ENCODE results near the gene CDH26. TPM values are rescaled to one million over a fixed set of nuclear protein-coding genes. Genes with fewer than 3 reads are reported as not detected.

Gene CDH26
- total RNA-seq, 1 donor from 2014 or later = not detected

GRCh38 chr20:60003776-60004175 lies 45.6 kb downstream of the CDH26 start:
- intact Hi-C loops (cut with DNase I) = no loop called here
- no peaks in the 10 kb centered on the region for H3K9me3 ChIP-seq
- H3K27me3 ChIP-seq = no peaks in the 10 kb centered on the region
- TF ChIP-seq, protein P1, sequence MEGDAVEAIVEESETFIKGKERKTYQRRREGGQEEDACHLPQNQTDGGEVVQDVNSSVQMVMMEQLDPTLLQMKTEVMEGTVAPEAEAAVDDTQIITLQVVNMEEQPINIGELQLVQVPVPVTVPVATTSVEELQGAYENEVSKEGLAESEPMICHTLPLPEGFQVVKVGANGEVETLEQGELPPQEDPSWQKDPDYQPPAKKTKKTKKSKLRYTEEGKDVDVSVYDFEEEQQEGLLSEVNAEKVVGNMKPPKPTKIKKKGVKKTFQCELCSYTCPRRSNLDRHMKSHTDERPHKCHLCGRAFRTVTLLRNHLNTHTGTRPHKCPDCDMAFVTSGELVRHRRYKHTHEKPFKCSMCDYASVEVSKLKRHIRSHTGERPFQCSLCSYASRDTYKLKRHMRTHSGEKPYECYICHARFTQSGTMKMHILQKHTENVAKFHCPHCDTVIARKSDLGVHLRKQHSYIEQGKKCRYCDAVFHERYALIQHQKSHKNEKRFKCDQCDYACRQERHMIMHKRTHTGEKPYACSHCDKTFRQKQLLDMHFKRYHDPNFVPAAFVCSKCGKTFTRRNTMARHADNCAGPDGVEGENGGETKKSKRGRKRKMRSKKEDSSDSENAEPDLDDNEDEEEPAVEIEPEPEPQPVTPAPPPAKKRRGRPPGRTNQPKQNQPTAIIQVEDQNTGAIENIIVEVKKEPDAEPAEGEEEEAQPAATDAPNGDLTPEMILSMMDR (IDR thresholded peaks at IDR 0.05) = no peak
- H3K4me3 ChIP-seq = no peak overlapping the region
- DNase-seq (ENCODE audit: low spot score in 2 of 2) = no peak
- H3K36me3 ChIP-seq = no peaks in the 10 kb centered on the region
- no peak overlapping the region for H3K27ac ChIP-seq
- H3K4me1 ChIP-seq = no peaks in the 10 kb centered on the region

- no peak overlapping the region for H3K27ac ChIP-seq
These were observed 48.0 kb downstream of the CDH26 start for GRCh38 chr20:60006261-60006660.

GRCh38 chr20:60007464-60007863 lies 49.2 kb downstream of the CDH26 start:
- TF ChIP-seq, protein P1 (IDR thresholded peaks at IDR 0.05) = no peak
- no peaks in the 10 kb centered on the region for H3K36me3 ChIP-seq
- no peaks in the 10 kb centered on the region for H3K9me3 ChIP-seq
- no peak overlapping the region for H3K27ac ChIP-seq
- H3K27me3 ChIP-seq = no peaks in the 10 kb centered on the region
- no peak for DNase-seq (ENCODE audit: low spot score in 2 of 2)
- H3K4me1 ChIP-seq = no peaks in the 10 kb centered on the region
- intact Hi-C loops (cut with DNase I) = no loop called here
- no peak overlapping the region for H3K4me3 ChIP-seq

More at GRCh38 chr20:60006261-60006660, 48.0 kb downstream of the CDH26 start:
- no peak overlapping the region for H3K4me3 ChIP-seq
- H3K9me3 ChIP-seq = no peaks in the 10 kb centered on the region
- DNase-seq (ENCODE audit: low spot score in 2 of 2) = no peak
- no peaks in the 10 kb centered on the region for H3K27me3 ChIP-seq
- intact Hi-C loops (cut with DNase I) = no loop called here
- TF ChIP-seq, protein P1 (IDR thresholded peaks at IDR 0.05) = no peak
- H3K36me3 ChIP-seq = no peaks in the 10 kb centered on the region
- H3K4me1 ChIP-seq = no peaks in the 10 kb centered on the region

DNA sequence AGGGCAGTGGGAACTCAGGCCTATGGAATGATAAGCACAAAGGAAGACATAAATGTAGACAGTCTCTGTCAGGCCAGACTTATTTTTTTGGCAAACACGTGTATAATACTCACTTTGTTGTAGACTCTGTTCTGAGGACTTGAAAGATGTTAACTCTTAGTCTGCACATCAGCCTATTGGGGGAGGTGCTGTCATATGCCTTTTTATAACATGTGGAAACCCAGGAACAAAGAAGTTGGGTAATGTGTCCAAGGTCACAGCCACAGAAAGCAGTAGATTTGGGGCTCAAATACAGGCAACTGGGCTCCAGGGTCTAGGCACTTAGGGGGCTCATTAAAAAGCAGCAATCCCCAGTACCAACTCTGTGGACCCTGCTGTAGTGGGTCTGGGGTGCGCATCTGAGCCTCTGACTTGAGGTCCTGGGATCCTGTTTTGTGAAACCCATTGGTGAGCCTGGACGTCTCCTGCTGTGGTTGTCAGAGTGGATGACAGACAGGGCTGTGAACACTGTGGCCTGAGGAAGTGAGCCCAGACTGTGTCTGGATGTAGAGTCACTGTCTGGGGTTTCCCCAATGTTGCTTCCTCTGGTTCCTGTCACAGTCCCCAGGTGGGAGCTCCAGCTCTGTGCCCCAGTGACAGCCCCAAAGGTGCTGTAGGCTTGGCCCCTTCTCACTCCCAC lies 50.0 kb downstream of the CDH26 start:
- no peaks in the 10 kb centered on the region for H3K4me1 ChIP-seq
- no peaks in the 10 kb centered on the region for H3K9me3 ChIP-seq
- intact Hi-C loops (cut with DNase I) = no loop called here
- H3K4me3 ChIP-seq = no peak overlapping the region
- H3K36me3 ChIP-seq = no peaks in the 10 kb centered on the region
- TF ChIP-seq, protein P1 (IDR thresholded peaks at IDR 0.05) = no peak
- DNase-seq (ENCODE audit: low spot score in 2 of 2) = no peak
- H3K27me3 ChIP-seq = no peaks in the 10 kb centered on the region
- no peak overlapping the region for H3K27ac ChIP-seq

DNA sequence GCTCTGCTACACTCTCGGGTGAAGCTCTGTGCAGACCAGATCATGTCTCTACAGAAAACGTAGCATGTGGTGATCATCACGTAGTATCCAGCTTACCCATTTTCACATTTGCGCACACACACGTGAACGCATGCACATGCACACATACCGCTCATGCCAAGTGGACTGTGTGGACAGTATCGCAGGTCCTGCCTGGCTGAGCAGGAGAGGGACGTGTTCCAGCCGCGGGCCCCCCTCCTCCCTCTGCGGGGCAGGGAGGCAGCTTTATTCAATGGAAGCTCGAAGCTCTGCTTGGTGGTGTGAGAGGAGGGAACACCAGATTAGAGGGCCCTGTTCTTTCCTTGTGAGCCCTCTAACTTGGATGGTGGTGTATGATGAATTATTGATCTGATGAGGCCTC lies 51.1 kb downstream of the CDH26 start:
- Histone ChIP-seq H3K36me3 (no peaks in the 10 kb centered on the region), H3K27ac (no peak overlapping the region), H3K27me3 (no peaks in the 10 kb centered on the region), H3K4me3 (no peak overlapping the region), H3K9me3 (no peaks in the 10 kb centered on the region), H3K4me1 (no peaks in the 10 kb centered on the region)
- no peak for DNase-seq (ENCODE audit: low spot score in 2 of 2)
- intact Hi-C loops (cut with DNase I) = no loop called here
- TF ChIP-seq, protein P1 (IDR thresholded peaks at IDR 0.05) = no peak
